Heart left ventricle (tissue), 13 donors: Measurements from ENCODE around the gene PTPN12.

Experiments used
- CTCF ChIP-seq, 12 donors: fragments of 200-600 bp; sonication (generic) in 4 of 12; IDR thresholded peaks; one replicate each; pipeline versions ENCODE4 v1.5.0 to v1.8.0; 2018 to 2022; ENCODE audit warnings: antibody characterized with exemption in 12 of 12, mild to moderate bottlenecking in 5 of 12
- POLR2A ChIP-seq, 2 donors: fragments of 450-650 bp; IDR thresholded peaks; one replicate each; pipeline ENCODE4 v1.6.1; 2017; ENCODE audit warnings: antibody characterized with exemption in 2 of 2, mild to moderate bottlenecking in 2 of 2, moderate library complexity in 2 of 2
- donor health status: ischemic (EF 13 %, LVEDD 7.1; RV severe dilation, severe dysfunction).
- donor health status: DM: no; HTN: yes; CAD: no.
- donor health status: DM: no; HTN: no; CAD: no.
- donor health status: ischemic (EF 25% LVEDD 6.9; RV normal size, moderate dysfunction).
- donor health status: ischemic (EF 25% LVEDD 5.7; RV mildly dilated, moderate dysfunction).
- donor health status: ischemic (EF 35%, LVEDD 5.7; RV mildly dilated, moderate dysfunction).
- donor health status: nonischemic (EF 11% LVEDD 7.7; RV severe dilation, severe dysfunction).
- donor health status: DM: yes; HTN: yes; CAD: no.
- donor health status: PGD.
- donor health status: ischemic (EF 29% LVEDD 5.4; RV normal size, mild dysfunction).
- donor health status: nonischemic (EF 23%, LVEDD 6.1; RV moderate dilation, normal function).

GRCh38 chr7:77657427-77658224, 120.5 kb downstream of the PTPN12 start:
- TF ChIP-seq CTCF (IDR thresholded peaks at IDR 0.05) = peak; percentile 19 to 60 (median 46)
- no peak for TF ChIP-seq POLR2A (IDR thresholded peaks at IDR 0.05)
